Caco-2 (cell line): ENCODE results near the gene PDZD8. TPM values are rescaled to one million over a fixed set of nuclear protein-coding genes. Genes with fewer than 3 reads are reported as not detected.
A peak's percentile ranks its signal among the peaks of the same experiment; 100 is the strongest.

Experiments used
- BruUV-seq: library from RNA; stranded (reverse); fragments of 400-500 nt; replicated peaks from 2 replicates; lab custom pipeline; 2021; lab: Mats Ljungman, UMichigan
- CTCF ChIA-PET: fragments of 300-600 bp; sonication (Branson Sonifier 250); formaldehyde crosslinking; loops from one replicate; lab custom pipeline; 2022; ENCODE audit warnings: antibody characterized with exemption; lab: Charles Lee
- POLR2A ChIA-PET: fragments of 300-600 bp; sonication (Branson Sonifier 250); formaldehyde crosslinking; loops from one replicate; lab custom pipeline; 2022; ENCODE audit warnings: antibody characterized with exemption; lab: Charles Lee
- DNase-seq, 2 experiments: peaks; one replicate each; pipeline versions ENCODE4 v3.0.0 to v3.0.0-alpha.2; 2020 to 2022
- H3K27me3 ChIP-seq: replicated peaks from 2 replicates; pipeline ENCODE4 v1.6.0; 2011; ENCODE audit warnings: low read length; ENCODE audit not compliant: control insufficient read depth, insufficient read depth
- H3K36me3 ChIP-seq: 2 replicates; pipeline ENCODE4 v1.5.1; 2011; ENCODE audit warnings: low read length; ENCODE audit not compliant: control insufficient read depth, insufficient read depth
- H3K4me1 ChIP-seq: fragments of 250-450 bp; sonication (Bioruptor Pico); 2 replicates; pipeline ENCODE4 v1.5.1; 2020; ENCODE audit warnings: mild to moderate bottlenecking
- H3K4me3 ChIP-seq: 2 replicates; pipeline ENCODE4 v1.5.1; 2011; ENCODE audit warnings: low read depth, mild to moderate bottlenecking, control low read depth, low read length
- H3K9me3 ChIP-seq: fragments of 250-450 bp; sonication (Bioruptor Pico); 2 replicates; pipeline ENCODE4 v1.5.1; 2020; ENCODE audit warnings: mild to moderate bottlenecking, moderate library complexity
- H3K27ac Mint-ChIP-seq: one replicate; pipeline ENCODE4 v1.8.0; 2022; ENCODE audit warnings: mixed read lengths; ENCODE audit not compliant: unreplicated experiment
- H3K27me3 Mint-ChIP-seq: one replicate; pipeline ENCODE4 v1.8.0; 2022; ENCODE audit warnings: mixed read lengths; ENCODE audit not compliant: insufficient read depth, unreplicated experiment
- H3K36me3 Mint-ChIP-seq: one replicate; pipeline ENCODE4 v1.8.0; 2022; ENCODE audit warnings: mild to moderate bottlenecking, mixed read lengths; ENCODE audit not compliant: insufficient read depth, unreplicated experiment
- H3K4me1 Mint-ChIP-seq: one replicate; pipeline ENCODE4 v1.8.0; 2022; ENCODE audit warnings: low read depth, mixed read lengths; ENCODE audit not compliant: unreplicated experiment
- H3K4me3 Mint-ChIP-seq: one replicate; pipeline ENCODE4 v1.8.0; 2022; ENCODE audit warnings: mild to moderate bottlenecking, moderate library complexity, mixed read lengths; ENCODE audit not compliant: unreplicated experiment
- H3K9me3 Mint-ChIP-seq: one replicate; pipeline ENCODE4 v1.8.0; 2022; ENCODE audit warnings: mixed read lengths; ENCODE audit not compliant: unreplicated experiment
- CTCF ChIP-seq, 2 experiments: fragments of 200-600 bp in 1 of 2; IDR thresholded peaks; 1 replicate in 1 of 2; 2 replicates in 1 of 2; pipeline versions ENCODE4 v1.5.1 to v1.8.0; 2011 to 2022; ENCODE audit warnings: antibody characterized with exemption in 1 of 2, control low read depth in 1 of 2, inconsistent platforms in 1 of 2, low read depth in 1 of 2, low read length in 1 of 2, mild to moderate bottlenecking in 1 of 2, moderate library complexity in 1 of 2; ENCODE audit not compliant: insufficient read depth in 1 of 2, severe bottlenecking in 1 of 2, unreplicated experiment in 1 of 2
- intact Hi-C: fragments of 100-400 bp; cut with micrococcal nuclease; formaldehyde crosslinking; loops from one replicate; pipeline ENCODE4 v1.10.0; 2022; ENCODE audit not compliant: unreplicated experiment
- total RNA-seq: library from RNA; stranded (reverse); gene quantifications from 2 replicates; pipeline ENCODE4 v1.2.3, GENCODE V29; 2022

PDZD8 gene
- total RNA-seq, 1 experiment from 2014 or later = 49.4 TPM

GRCh38 chr10:117362313-117362712 lies 12.9 kb downstream of the PDZD8 start:
- Mint-ChIP-seq H3K27ac (no peak overlapping the region), H3K9me3 (no peaks in the 10 kb centered on the region), H3K4me3 (no peak overlapping the region), H3K27me3 (no peaks in the 10 kb centered on the region), H3K36me3 (no peaks in the 10 kb centered on the region), H3K4me1 (peaks cover 42% of the 10 kb centered on the region)
- TF ChIP-seq CTCF (IDR thresholded peaks at IDR 0.05; ENCODE audit: insufficient read depth in 1 of 2, low read depth in 1 of 2, low read length in 1 of 2, severe bottlenecking in 1 of 2, unreplicated experiment in 1 of 2) = no peak
- BruUV-seq = no TSS peak
- ChIA-PET CTCF (no interaction called here), POLR2A (no interaction called here)
- intact Hi-C loops = no loop called here
- no peaks in the 10 kb centered on the region for H3K36me3 ChIP-seq
- DNase-seq = no peak
- H3K4me1 ChIP-seq = peaks cover 68% of the 10 kb centered on the region
- H3K27me3 ChIP-seq = no peaks in the 10 kb centered on the region
- H3K9me3 ChIP-seq = no peaks in the 10 kb centered on the region
- H3K4me3 ChIP-seq = no peak overlapping the region

- Mint-ChIP-seq H3K9me3 (no peaks in the 10 kb centered on the region), H3K4me1 (peaks cover 33% of the 10 kb centered on the region), H3K27me3 (no peaks in the 10 kb centered on the region), H3K27ac (no peak overlapping the region), H3K36me3 (no peaks in the 10 kb centered on the region), H3K4me3 (peak overlapping the region; percentile 65)
- POLR2A ChIA-PET = interaction anchor here (0.6 kb wide), 1 partner anchor 64 kb away, joined by 5 read pairs; no protein-coding TSS in a partner anchor
- Histone ChIP-seq H3K4me1 (peaks cover 63% of the 10 kb centered on the region), H3K9me3 (no peaks in the 10 kb centered on the region), H3K27me3 (no peaks in the 10 kb centered on the region), H3K36me3 (no peaks in the 10 kb centered on the region), H3K4me3 (0 out of 2 replicates have a peak overlapping the region, but pooled peaks have one; percentile 22)
- TF ChIP-seq CTCF (IDR thresholded peaks at IDR 0.05; ENCODE audit: insufficient read depth in 1 of 2, low read depth in 1 of 2, low read length in 1 of 2, severe bottlenecking in 1 of 2, unreplicated experiment in 1 of 2) = no peak
- DNase-seq = no peak
- intact Hi-C loops = loop anchor here (1.0 to 2.0 kb wide), 2 partner anchors 14 to 15 kb away; no protein-coding TSS in a partner anchor
- CTCF ChIA-PET = interaction anchor here (0.9 kb wide), 1 partner anchor 145 kb away, joined by 3 read pairs; no protein-coding TSS in a partner anchor
- BruUV-seq = no TSS peak
These were observed 14.1 kb downstream of the PDZD8 start for GRCh38 chr10:117360994-117361667.

GRCh38 chr10:117360016-117360415 lies 15.2 kb downstream of the PDZD8 start:
- H3K27me3 ChIP-seq = no peaks in the 10 kb centered on the region

More at GRCh38 chr10:117360016-117360415, 15.2 kb downstream of the PDZD8 start:
- no TSS peak for BruUV-seq
- TF ChIP-seq CTCF (IDR thresholded peaks at IDR 0.05; ENCODE audit: insufficient read depth in 1 of 2, low read depth in 1 of 2, low read length in 1 of 2, severe bottlenecking in 1 of 2, unreplicated experiment in 1 of 2) = no peak
- ChIA-PET CTCF (interaction anchor here (0.6 kb wide), 1 partner anchor 14 kb away, joined by 4 read pairs; no protein-coding TSS in a partner anchor), POLR2A (no interaction called here)
- Histone ChIP-seq H3K4me1 (peaks cover 53% of the 10 kb centered on the region), H3K36me3 (no peaks in the 10 kb centered on the region), H3K4me3 (no peak overlapping the region), H3K9me3 (no peaks in the 10 kb centered on the region)
- Mint-ChIP-seq H3K9me3 (no peaks in the 10 kb centered on the region), H3K4me1 (peaks cover 37% of the 10 kb centered on the region), H3K36me3 (no peaks in the 10 kb centered on the region), H3K27me3 (no peaks in the 10 kb centered on the region), H3K4me3 (no peak overlapping the region), H3K27ac (peak overlapping the region; percentile 57)
- intact Hi-C loops = loop anchor here (2.0 kb wide), 1 partner anchor 13 kb away; no protein-coding TSS in a partner anchor
- DNase-seq = no peak
